Heart left ventricle (tissue), 16 donors: ENCODE data around the gene HMGA1. TPM values are rescaled to one million over a fixed set of nuclear protein-coding genes. Genes with fewer than 3 reads are reported as not detected.
A peak's percentile ranks its signal among the peaks of the same experiment; 100 is the strongest.

Experiments
- ATAC-seq, 4 donors: fragments of 200-7000 bp; cut with Tn5 transposase; one replicate each; pipeline ENCODE4 v1.9.1; 2020 to 2022; ENCODE audit warnings: moderate library complexity in 4 of 4, mild to moderate bottlenecking in 3 of 4, moderate number of reproducible peaks in 1 of 4
- DNase-seq, 5 donors: peaks; one replicate each; pipeline ENCODE4 v3.0.0-alpha.2; 2020
- H3K27ac ChIP-seq, 12 donors: fragments of 200-600 bp; sonication (generic) in 4 of 12; one replicate each; pipeline versions ENCODE4 v1.5.0 to v1.8.0; 2016 to 2022; ENCODE audit warnings: mild to moderate bottlenecking in 2 of 12
- H3K27me3 ChIP-seq, 9 donors: fragments of 200-600 bp; sonication (generic) in 2 of 9; one replicate each; pipeline versions ENCODE4 v1.5.1 to v1.8.0; 2016 to 2022; ENCODE audit warnings: mild to moderate bottlenecking in 3 of 9
- H3K36me3 ChIP-seq, 9 donors: fragments of 200-600 bp; sonication (generic) in 2 of 9; one replicate each; pipeline versions ENCODE4 v1.5.0 to v1.8.0; 2018 to 2022; ENCODE audit warnings: mild to moderate bottlenecking in 2 of 9
- H3K4me1 ChIP-seq, 12 donors: fragments of 200-600 bp; sonication (generic) in 4 of 12; one replicate each; pipeline versions ENCODE4 v1.5.0 to v1.8.0; 2016 to 2022; ENCODE audit warnings: mild to moderate bottlenecking in 3 of 12
- H3K4me3 ChIP-seq, 12 donors: fragments of 200-600 bp; sonication (generic) in 4 of 12; one replicate each; pipeline versions ENCODE4 v1.5.0 to v1.8.0; 2017 to 2022; ENCODE audit warnings: mild to moderate bottlenecking in 9 of 12, moderate library complexity in 4 of 12
- H3K9me3 ChIP-seq, 12 donors: fragments of 200-600 bp; sonication (generic) in 4 of 12; one replicate each; pipeline versions ENCODE4 v1.5.0 to v1.8.0; 2016 to 2022; ENCODE audit warnings: mild to moderate bottlenecking in 1 of 12
- POLR2A ChIP-seq, 2 donors: fragments of 450-650 bp; IDR thresholded peaks; one replicate each; pipeline ENCODE4 v1.6.1; 2017; ENCODE audit warnings: antibody characterized with exemption in 2 of 2, mild to moderate bottlenecking in 2 of 2, moderate library complexity in 2 of 2
- WGBS, 4 donors: extraction: QIAGEN DNeasy Blood & Tissue Kit in 2 of 4; methylation state at CpG; one replicate each; pipeline versions ENCODE4 v1.1.5 to v1.1.7; 2013 to 2018; 5-methylcytosine and 5-hydroxymethylcytosine counted together
- intact Hi-C, 10 donors: fragments of 100-400 bp; cut with DNase I; formaldehyde crosslinking; loops; one replicate each; pipeline versions ENCODE4 v1.11.1 to v1.14.2; 2022
- polyA plus RNA-seq, 2 donors: library from polyadenylated mRNA; stranded (reverse); fragments of 200-250 nt; gene quantifications; one replicate each; pipeline ENCODE4 v1.2.3, GENCODE V29; 2013
- total RNA-seq, 9 donors: library from RNA; depleted of rRNA in 2 of 9; stranded (reverse); fragments of >200 nt in 2 of 9; fragmentation: NEBNext Ultra II Directional in 3 of 9; extraction: Animal tissue kit (Norgen Biotek cat#: 25700) in 3 of 9; gene quantifications; one replicate each; pipeline versions ENCODE4 v1.1.0 to v1.2.4, GENCODE V29; 2016 to 2023
- TF ChIP-seq, protein P1 (sequence below), 12 donors: fragments of 200-600 bp; sonication (generic) in 4 of 12; IDR thresholded peaks; one replicate each; pipeline versions ENCODE4 v1.5.0 to v1.8.0; 2018 to 2022; ENCODE audit warnings: antibody characterized with exemption in 12 of 12, mild to moderate bottlenecking in 5 of 12
- donor health status: ischemic (EF 13 %, LVEDD 7.1; RV severe dilation, severe dysfunction).
- donor health status: healthy with polysubstance abuse.
- donor health status: DM: no; HTN: yes; CAD: no.
- donor health status: DM: no; HTN: no; CAD: no.
- donor health status: ischemic (EF 25% LVEDD 6.9; RV normal size, moderate dysfunction).
- donor health status: ischemic (EF 25% LVEDD 5.7; RV mildly dilated, moderate dysfunction).
- donor health status: healthy.
- donor health status: DM: yes; HTN: yes; CAD: no.
- donor health status: ischemic (EF 35%, LVEDD 5.7; RV mildly dilated, moderate dysfunction).
- donor health status: nonischemic (EF 11% LVEDD 7.7; RV severe dilation, severe dysfunction).
- donor health status: DM: yes; HTN: yes; CAD: no.
- donor health status: PGD.
- donor health status: ischemic (EF 29% LVEDD 5.4; RV normal size, mild dysfunction).
- donor health status: nonischemic (EF 23%, LVEDD 6.1; RV moderate dilation, normal function).

HMGA1 gene
- total and polyA plus RNA-seq, 11 donors: 23.0 to 76.1 (median 44.8) TPM

GRCh38 chr6:34237316-34237721 is 646 bp downstream of the HMGA1 start:
- Histone ChIP-seq H3K4me1 (peaks cover 0 to 25% (median 12%) of the 10 kb centered on the region in 12 donors), H3K9me3 (no peaks in the 10 kb centered on the region), H3K36me3 (peaks cover 0 to 19% (median 2%) of the 10 kb centered on the region in 9 donors), H3K27me3 (no peaks in the 10 kb centered on the region), H3K4me3 (peak overlapping the region; percentile 62 to 86 (median 77)), H3K27ac (peak overlapping the region in 10 of 12 donors; percentile 81 to 94 (median 86))
- ATAC-seq (peak in 2 of 4 donors; percentile 6 to 16), DNase-seq (peak in 2 of 5 donors; percentile 24 to 51)
- intact Hi-C loops: loop anchor here in 1 of 10 donors (5.0 kb wide), 1 partner anchor 40 kb away; no protein-coding TSS in a partner anchor
- TF ChIP-seq, protein P1, sequence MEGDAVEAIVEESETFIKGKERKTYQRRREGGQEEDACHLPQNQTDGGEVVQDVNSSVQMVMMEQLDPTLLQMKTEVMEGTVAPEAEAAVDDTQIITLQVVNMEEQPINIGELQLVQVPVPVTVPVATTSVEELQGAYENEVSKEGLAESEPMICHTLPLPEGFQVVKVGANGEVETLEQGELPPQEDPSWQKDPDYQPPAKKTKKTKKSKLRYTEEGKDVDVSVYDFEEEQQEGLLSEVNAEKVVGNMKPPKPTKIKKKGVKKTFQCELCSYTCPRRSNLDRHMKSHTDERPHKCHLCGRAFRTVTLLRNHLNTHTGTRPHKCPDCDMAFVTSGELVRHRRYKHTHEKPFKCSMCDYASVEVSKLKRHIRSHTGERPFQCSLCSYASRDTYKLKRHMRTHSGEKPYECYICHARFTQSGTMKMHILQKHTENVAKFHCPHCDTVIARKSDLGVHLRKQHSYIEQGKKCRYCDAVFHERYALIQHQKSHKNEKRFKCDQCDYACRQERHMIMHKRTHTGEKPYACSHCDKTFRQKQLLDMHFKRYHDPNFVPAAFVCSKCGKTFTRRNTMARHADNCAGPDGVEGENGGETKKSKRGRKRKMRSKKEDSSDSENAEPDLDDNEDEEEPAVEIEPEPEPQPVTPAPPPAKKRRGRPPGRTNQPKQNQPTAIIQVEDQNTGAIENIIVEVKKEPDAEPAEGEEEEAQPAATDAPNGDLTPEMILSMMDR (IDR thresholded peaks at IDR 0.05): no peak
- 0 to 1% (median 0%) methylated on average over 5 to 78 of the region's 78 CpGs; no CpG with 5 or more reads in 1 of the 4 donors for WGBS, 4 donors

- intact Hi-C loops: loop anchor here in 1 of 10 donors (5.0 kb wide), 1 partner anchor 41 kb away; no protein-coding TSS in a partner anchor
Measured at GRCh38 chr6:34237722-34238584, 1.3 kb downstream of the HMGA1 start.

DNA sequence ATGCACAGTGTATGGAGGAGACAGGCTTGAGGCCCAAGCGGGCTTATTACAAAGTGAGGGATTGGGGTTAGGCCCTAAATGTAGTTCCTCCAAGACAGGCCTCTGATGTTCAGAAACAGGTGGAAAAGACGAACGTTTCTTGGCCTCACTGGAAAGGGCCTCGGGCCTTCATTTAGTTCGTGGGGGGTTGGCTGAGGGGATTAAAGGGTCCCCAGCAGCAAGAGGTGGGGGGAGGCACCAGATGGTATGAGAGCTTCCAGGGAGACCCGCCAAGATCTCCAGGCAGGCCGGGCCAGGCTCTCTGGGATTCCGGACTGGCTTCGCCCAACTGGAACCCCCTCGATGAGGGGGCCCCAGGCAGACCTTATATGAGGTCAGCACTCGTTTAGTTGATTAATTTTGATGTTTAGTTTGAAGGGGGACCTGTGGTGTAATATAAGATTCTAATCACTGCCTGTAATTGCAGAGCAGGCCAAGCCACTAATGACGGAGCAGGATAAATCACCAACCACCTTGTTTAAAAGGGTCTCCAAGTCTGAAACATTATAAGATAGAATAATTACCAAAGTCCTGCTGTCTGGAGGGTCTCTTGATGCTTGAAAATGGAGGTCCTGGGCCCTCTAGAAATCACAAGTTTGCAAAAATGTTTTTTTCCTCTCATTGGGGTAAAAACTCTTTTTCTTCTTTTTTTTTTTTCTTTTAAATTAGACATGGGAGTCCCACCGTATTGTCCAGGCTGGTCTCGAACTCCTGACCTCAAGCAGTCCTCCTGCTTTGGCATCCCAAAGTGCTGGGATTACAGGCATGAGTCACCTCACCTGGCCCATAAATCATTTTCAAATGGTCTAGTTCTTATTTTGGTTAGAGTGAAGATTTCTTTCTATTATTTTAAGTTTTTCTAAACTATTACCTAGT is 2.2 kb downstream of the HMGA1 start:
- H3K36me3 ChIP-seq: peaks cover 0 to 33% (median 2%) of the 10 kb centered on the region in 9 donors
- peak overlapping the region in 1 of 12 donors; percentile 87 for H3K27ac ChIP-seq
- H3K4me1 ChIP-seq: peaks cover 0 to 37% (median 13%) of the 10 kb centered on the region in 12 donors
- DNase-seq: no peak
- TF ChIP-seq POLR2A (IDR thresholded peaks at IDR 0.05): no peak
- TF ChIP-seq, protein P1 (IDR thresholded peaks at IDR 0.05): no peak
- 88 to 93% (median 92%) methylated on average over 12 to 14 of the region's 14 CpGs for WGBS, 4 donors
- ATAC-seq: no peak
- peak overlapping the region in 10 of 12 donors; percentile 60 to 86 (median 65) for H3K4me3 ChIP-seq
- no peaks in the 10 kb centered on the region for H3K27me3 ChIP-seq
- intact Hi-C loops: loop anchor here in 1 of 10 donors (5.0 kb wide), 1 partner anchor 42 kb away; no protein-coding TSS in a partner anchor
- no peaks in the 10 kb centered on the region for H3K9me3 ChIP-seq

More at GRCh38 chr6:34237722-34238584, 1.3 kb downstream of the HMGA1 start:
- Histone ChIP-seq H3K36me3 (peaks cover 0 to 25% (median 2%) of the 10 kb centered on the region in 9 donors), H3K4me1 (peaks cover 0 to 28% (median 12%) of the 10 kb centered on the region in 12 donors), H3K9me3 (no peaks in the 10 kb centered on the region), H3K4me3 (peak overlapping the region; percentile 60 to 86 (median 65)), H3K27me3 (no peaks in the 10 kb centered on the region), H3K27ac (peak overlapping the region in 7 of 12 donors; percentile 14 to 87 (median 61))
- peak in 2 of 5 donors; percentile 38 to 69 for DNase-seq
- 8 to 17% (median 14%) methylated on average over 26 to 64 of the region's 64 CpGs for WGBS, 4 donors
- TF ChIP-seq POLR2A (IDR thresholded peaks at IDR 0.05): no peak
- TF ChIP-seq, protein P1 (IDR thresholded peaks at IDR 0.05): peak in 7 of 12 donors; percentile 4 to 35 (median 19)
- ATAC-seq: no peak
